SK-N-SH (cell line): ENCODE measurements around the gene XIST. TPM values are rescaled to one million over a fixed set of nuclear protein-coding genes. Genes with fewer than 3 reads are reported as not detected.

ENCODE experiments used
- CTCF ChIA-PET: fragments of 300-600, 350-600 bp; formaldehyde crosslinking; extraction: SDS; loops from one replicate; lab custom pipeline; 2021; lab: Yijun Ruan, JAX
- POLR2A ChIA-PET: fragments of 350-600 bp; sonication (Branson Sonifier 250); formaldehyde crosslinking; extraction: SDS; loops from one replicate; lab custom pipeline; 2020; ENCODE audit warnings: antibody characterized with exemption, inconsistent platforms; lab: Yijun Ruan, JAX
- DNase-seq: peaks from one replicate; pipeline ENCODE4 v3.0.0; 2012
- H2AFZ ChIP-seq: fragments of 200-600 bp; sonication (generic); 2 replicates; pipeline ENCODE4 v1.8.1; 2016; ENCODE audit warnings: antibody characterized with exemption, mild to moderate bottlenecking, low read depth
- H3F3A ChIP-seq: fragments of 200-600 bp; sonication (generic); replicated peaks from 2 replicates; pipeline ENCODE3; 2016; ENCODE audit warnings: antibody characterized with exemption, mild to moderate bottlenecking; ENCODE audit not compliant: insufficient read depth
- H3K27ac ChIP-seq, 2 experiments: fragments of 200-500 bp in 1 of 2; fragments of 200-600 bp in 1 of 2; sonication (Bioruptor generic) in 1 of 2; sonication (generic), shearing (Covaris generic) in 1 of 2; 2 replicates each; pipeline versions ENCODE4 v1.5.1 to v1.6.1; 2014 to 2016; ENCODE audit warnings: low read depth in 2 of 2, inconsistent platforms in 1 of 2, low read length in 1 of 2, mild to moderate bottlenecking in 1 of 2, mixed read lengths in 1 of 2
- H3K27me3 ChIP-seq: fragments of 200-600 bp; sonication (generic), shearing (Covaris generic); 2 replicates; pipeline ENCODE4 v1.6.1; 2016; ENCODE audit warnings: mixed run types; ENCODE audit not compliant: insufficient read depth
- H3K36me3 ChIP-seq, 2 experiments: fragments of 200-500 bp in 1 of 2; fragments of 200-600 bp in 1 of 2; sonication (Bioruptor generic) in 1 of 2; sonication (generic) in 1 of 2; replicated peaks in 1 of 2; 2 replicates each; pipeline versions ENCODE3 to v1.5.1; 2014 to 2016; ENCODE audit warnings: low read length in 1 of 2, mild to moderate bottlenecking in 1 of 2; ENCODE audit not compliant: insufficient read depth in 2 of 2, control insufficient read depth in 1 of 2
- H3K4me1 ChIP-seq, 2 experiments: fragments of 200-500 bp in 1 of 2; fragments of 200-600 bp in 1 of 2; sonication (Bioruptor generic) in 1 of 2; sonication (generic), shearing (Covaris generic) in 1 of 2; 2 replicates each; pipeline versions ENCODE4 v1.5.1 to v1.6.1; 2014 to 2016; ENCODE audit warnings: low read depth in 1 of 2, low read length in 1 of 2, mixed run types in 1 of 2; ENCODE audit not compliant: insufficient read depth in 2 of 2, control insufficient read depth in 1 of 2
- H3K4me2 ChIP-seq: fragments of 200-600 bp; sonication (generic), shearing (Covaris generic); 2 replicates; pipeline ENCODE4 v1.6.1; 2017; ENCODE audit warnings: mixed run types
- H3K4me3 ChIP-seq, 2 experiments: fragments of 200-500 bp in 1 of 2; fragments of 200-600 bp in 1 of 2; sonication (Bioruptor generic) in 1 of 2; sonication (generic), shearing (Covaris generic) in 1 of 2; 2 replicates each; pipeline versions ENCODE4 v1.5.1 to v1.8.1; 2014 to 2016; ENCODE audit warnings: low read depth in 2 of 2, inconsistent platforms in 1 of 2, low read length in 1 of 2, mild to moderate bottlenecking in 1 of 2, mixed read lengths in 1 of 2, moderate library complexity in 1 of 2
- H3K79me2 ChIP-seq: fragments of 200-600 bp; sonication (generic); 2 replicates; pipeline ENCODE4 v1.8.1; 2017; ENCODE audit warnings: mild to moderate bottlenecking; ENCODE audit not compliant: insufficient read depth
- H3K9ac ChIP-seq: fragments of 200-600 bp; sonication (generic); 2 replicates; pipeline ENCODE4 v1.6.1; 2017; ENCODE audit warnings: mixed run types
- H3K9me2 ChIP-seq: fragments of 200-600 bp; sonication (generic); 2 replicates; pipeline ENCODE4 v1.6.1; 2017; ENCODE audit warnings: mixed run types
- H3K9me3 ChIP-seq: fragments of 200-600 bp; sonication (generic); 2 replicates; pipeline ENCODE4 v1.6.1; 2017; ENCODE audit warnings: mixed run types, mild to moderate bottlenecking, moderate library complexity
- H4K20me1 ChIP-seq: fragments of 200-600 bp; sonication (generic); 2 replicates; pipeline ENCODE4 v1.6.1; 2017; ENCODE audit warnings: mild to moderate bottlenecking, mixed run types; ENCODE audit not compliant: insufficient read depth
- CHD2 ChIP-seq: fragments of 150-350 bp; IDR thresholded peaks from 2 replicates; pipeline ENCODE4 v1.6.1; 2018; ENCODE audit warnings: low read length; ENCODE audit not compliant: partially characterized antibody
- ELF1 ChIP-seq: IDR thresholded peaks from 2 replicates; pipeline ENCODE4 v1.4.0; 2012
- FOSL2 ChIP-seq: IDR thresholded peaks from 2 replicates; pipeline ENCODE4 v1.4.0; 2012; ENCODE audit warnings: low read depth, mild to moderate bottlenecking, moderate library complexity, borderline replicate concordance
- JUND ChIP-seq: IDR thresholded peaks from 2 replicates; pipeline ENCODE4 v1.4.0; 2012
- MEF2A ChIP-seq: IDR thresholded peaks from 2 replicates; pipeline ENCODE4 v1.4.0; 2012; ENCODE audit warnings: low read depth, borderline replicate concordance
- NFIC ChIP-seq: IDR thresholded peaks from 2 replicates; pipeline ENCODE4 v1.4.0; 2012; ENCODE audit warnings: borderline replicate concordance
- RAD21 ChIP-seq: IDR thresholded peaks from 2 replicates; pipeline ENCODE4 v1.6.1; 2012; ENCODE audit warnings: mild to moderate bottlenecking, low read length
- SIN3A ChIP-seq: IDR thresholded peaks from 2 replicates; pipeline ENCODE4 v1.6.1; 2012; ENCODE audit warnings: low read depth, mild to moderate bottlenecking, low read length, moderate library complexity, borderline replicate concordance
- SMC3 ChIP-seq: IDR thresholded peaks from 2 replicates; pipeline ENCODE4 v1.6.1; 2012; ENCODE audit warnings: low read depth, low read length, improper control_type of control experiment
- TAF1 ChIP-seq: IDR thresholded peaks from 2 replicates; pipeline ENCODE4 v1.6.1; 2012; ENCODE audit warnings: low read depth, mild to moderate bottlenecking, low read length, moderate library complexity, borderline replicate concordance
- TEAD4 ChIP-seq: IDR thresholded peaks from 2 replicates; pipeline ENCODE4 v1.4.0; 2012; ENCODE audit warnings: mild to moderate bottlenecking, borderline replicate concordance; ENCODE audit not compliant: insufficient read depth
- WGBS: methylation state at CpG from one replicate; pipeline ENCODE4 v1.1.6; 2017; ENCODE audit warnings: low lambda C conversion rate; 5-methylcytosine and 5-hydroxymethylcytosine counted together
- polyA plus RNA-seq, 3 experiments: library from polyadenylated mRNA; depleted of rRNA; stranded (reverse); fragments of >200 nt; gene quantifications; 2 replicates each; pipeline ENCODE4 v1.2.3, GENCODE V29; 2012
- TF ChIP-seq, protein P1 (sequence below): IDR thresholded peaks from 2 replicates; pipeline ENCODE4 v1.4.0; 2012; ENCODE audit warnings: low read depth, borderline replicate concordance
- TF ChIP-seq, protein P2 (sequence below): IDR thresholded peaks from 2 replicates; pipeline ENCODE4 v1.6.1; 2012; ENCODE audit warnings: mild to moderate bottlenecking, low read depth, low read length, moderate library complexity
- TF ChIP-seq, protein P3 (sequence below): fragments of 200-600 bp; sonication (generic); IDR thresholded peaks from 2 replicates; pipeline ENCODE4 v1.6.1; 2017; ENCODE audit warnings: antibody characterized with exemption, mild to moderate bottlenecking, moderate library complexity
- TF ChIP-seq, protein P4 (sequence below): IDR thresholded peaks from 2 replicates; pipeline ENCODE4 v1.4.0; 2012; ENCODE audit warnings: low read depth, borderline replicate concordance

XIST gene
- polyA plus RNA-seq, 1 of the 3 experiments (the other 2 are of a cell fraction) = 135 TPM

DNA sequence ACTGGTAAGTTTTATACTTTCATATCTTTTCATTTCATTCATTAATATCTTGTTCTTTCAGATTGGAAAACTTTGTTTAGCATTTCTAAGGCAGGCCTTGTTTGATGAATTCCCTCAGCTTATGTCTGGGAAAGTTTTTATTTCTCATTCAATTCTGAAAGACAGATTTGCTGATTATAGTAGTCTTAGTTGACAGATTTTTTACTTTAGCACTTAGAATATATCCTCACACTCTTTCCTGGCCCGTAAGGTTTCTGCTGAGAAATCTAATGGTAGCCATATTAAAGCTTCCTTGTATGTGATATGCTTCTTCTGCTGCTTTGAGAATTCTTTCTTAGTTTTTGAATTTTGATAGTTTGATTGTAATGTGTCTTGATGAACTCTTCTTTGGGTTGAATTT lies 7.1 kb upstream of the XIST start:
- WGBS = 62% methylated on average over 1 of the region's 1 CpG
- Histone ChIP-seq H3K36me3 (no peaks in the 10 kb centered on the region), H3K4me3 (no peak overlapping the region), H3K27ac (no peak overlapping the region), H4K20me1 (no peaks in the 10 kb centered on the region), H3K79me2 (no peaks in the 10 kb centered on the region), H3K9me2 (no peaks in the 10 kb centered on the region), H3K4me2 (no peak overlapping the region), H3K9ac (no peak overlapping the region), H2AFZ (no peak overlapping the region), H3F3A (no peaks in the 10 kb centered on the region), H3K27me3 (no peaks in the 10 kb centered on the region), H3K9me3 (no peaks in the 10 kb centered on the region), H3K4me1 (no peaks in the 10 kb centered on the region)
- ChIA-PET POLR2A (no interaction called here), CTCF (interaction anchor here (1.1 to 2.8 kb wide), 3 partner anchors 156 to 485 kb away, joined by 3 to 12 read pairs (median 3); no protein-coding TSS in a partner anchor)
- no peak for DNase-seq
- TF ChIP-seq FOSL2 (no peak), SIN3A (no peak), ELF1 (no peak), CHD2 (no peak), MEF2A (no peak)

DNA sequence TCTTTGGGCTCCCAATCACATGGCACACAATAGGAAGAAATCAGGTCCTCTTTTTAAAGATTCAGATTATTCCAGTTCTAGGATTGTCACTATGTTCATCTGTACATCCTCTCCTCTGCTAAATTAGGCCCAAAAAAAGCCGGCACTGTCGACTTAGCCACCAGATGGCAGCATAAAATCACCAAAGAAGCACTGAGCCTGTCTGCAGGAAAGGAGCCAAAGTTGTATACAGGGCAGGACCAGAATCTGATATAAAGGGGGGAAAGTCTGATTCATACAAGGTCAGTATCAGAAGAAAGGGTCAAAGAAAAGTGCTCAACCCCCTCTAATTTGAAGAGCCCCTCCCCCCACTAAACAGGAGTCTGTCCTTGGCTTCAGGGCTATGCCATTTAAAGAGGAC lies 3.0 kb upstream of the XIST start:
- Histone ChIP-seq H3K79me2 (peaks cover 14% of the 10 kb centered on the region), H3F3A (no peaks in the 10 kb centered on the region), H4K20me1 (peaks cover 3% of the 10 kb centered on the region; the same call in 1 of the 2 replicates), H3K9ac (no peak overlapping the region), H3K36me3 (no peaks in the 10 kb centered on the region), H3K9me2 (no peaks in the 10 kb centered on the region), H3K4me3 (no peak overlapping the region), H3K27me3 (no peaks in the 10 kb centered on the region), H3K4me1 (no peaks in the 10 kb centered on the region), H2AFZ (no peak overlapping the region; the same call in 1 of the 2 replicates), H3K9me3 (no peaks in the 10 kb centered on the region), H3K27ac (no peak overlapping the region), H3K4me2 (no peak overlapping the region)
- CTCF ChIA-PET = interaction anchor here (0.8 to 2.8 kb wide), 13 partner anchors 9 to 519 kb away, joined by 3 to 18 read pairs (median 4); no protein-coding TSS in a partner anchor
- 0% methylated on average over 2 of the region's 2 CpGs for WGBS
- no peak for TF ChIP-seq TEAD4
- TF ChIP-seq, protein P1, sequence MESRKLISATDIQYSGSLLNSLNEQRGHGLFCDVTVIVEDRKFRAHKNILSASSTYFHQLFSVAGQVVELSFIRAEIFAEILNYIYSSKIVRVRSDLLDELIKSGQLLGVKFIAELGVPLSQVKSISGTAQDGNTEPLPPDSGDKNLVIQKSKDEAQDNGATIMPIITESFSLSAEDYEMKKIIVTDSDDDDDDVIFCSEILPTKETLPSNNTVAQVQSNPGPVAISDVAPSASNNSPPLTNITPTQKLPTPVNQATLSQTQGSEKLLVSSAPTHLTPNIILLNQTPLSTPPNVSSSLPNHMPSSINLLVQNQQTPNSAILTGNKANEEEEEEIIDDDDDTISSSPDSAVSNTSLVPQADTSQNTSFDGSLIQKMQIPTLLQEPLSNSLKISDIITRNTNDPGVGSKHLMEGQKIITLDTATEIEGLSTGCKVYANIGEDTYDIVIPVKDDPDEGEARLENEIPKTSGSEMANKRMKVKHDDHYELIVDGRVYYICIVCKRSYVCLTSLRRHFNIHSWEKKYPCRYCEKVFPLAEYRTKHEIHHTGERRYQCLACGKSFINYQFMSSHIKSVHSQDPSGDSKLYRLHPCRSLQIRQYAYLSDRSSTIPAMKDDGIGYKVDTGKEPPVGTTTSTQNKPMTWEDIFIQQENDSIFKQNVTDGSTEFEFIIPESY = no peak
- no peak for TF ChIP-seq JUND
- no peak for TF ChIP-seq ELF1
- TF ChIP-seq, protein P2, sequence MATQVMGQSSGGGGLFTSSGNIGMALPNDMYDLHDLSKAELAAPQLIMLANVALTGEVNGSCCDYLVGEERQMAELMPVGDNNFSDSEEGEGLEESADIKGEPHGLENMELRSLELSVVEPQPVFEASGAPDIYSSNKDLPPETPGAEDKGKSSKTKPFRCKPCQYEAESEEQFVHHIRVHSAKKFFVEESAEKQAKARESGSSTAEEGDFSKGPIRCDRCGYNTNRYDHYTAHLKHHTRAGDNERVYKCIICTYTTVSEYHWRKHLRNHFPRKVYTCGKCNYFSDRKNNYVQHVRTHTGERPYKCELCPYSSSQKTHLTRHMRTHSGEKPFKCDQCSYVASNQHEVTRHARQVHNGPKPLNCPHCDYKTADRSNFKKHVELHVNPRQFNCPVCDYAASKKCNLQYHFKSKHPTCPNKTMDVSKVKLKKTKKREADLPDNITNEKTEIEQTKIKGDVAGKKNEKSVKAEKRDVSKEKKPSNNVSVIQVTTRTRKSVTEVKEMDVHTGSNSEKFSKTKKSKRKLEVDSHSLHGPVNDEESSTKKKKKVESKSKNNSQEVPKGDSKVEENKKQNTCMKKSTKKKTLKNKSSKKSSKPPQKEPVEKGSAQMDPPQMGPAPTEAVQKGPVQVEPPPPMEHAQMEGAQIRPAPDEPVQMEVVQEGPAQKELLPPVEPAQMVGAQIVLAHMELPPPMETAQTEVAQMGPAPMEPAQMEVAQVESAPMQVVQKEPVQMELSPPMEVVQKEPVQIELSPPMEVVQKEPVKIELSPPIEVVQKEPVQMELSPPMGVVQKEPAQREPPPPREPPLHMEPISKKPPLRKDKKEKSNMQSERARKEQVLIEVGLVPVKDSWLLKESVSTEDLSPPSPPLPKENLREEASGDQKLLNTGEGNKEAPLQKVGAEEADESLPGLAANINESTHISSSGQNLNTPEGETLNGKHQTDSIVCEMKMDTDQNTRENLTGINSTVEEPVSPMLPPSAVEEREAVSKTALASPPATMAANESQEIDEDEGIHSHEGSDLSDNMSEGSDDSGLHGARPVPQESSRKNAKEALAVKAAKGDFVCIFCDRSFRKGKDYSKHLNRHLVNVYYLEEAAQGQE = no peak
- TF ChIP-seq SMC3 = peak; percentile 98
- TF ChIP-seq NFIC = peak; percentile 59; the same call in 1 of the 2 replicates
- TF ChIP-seq, protein P3, sequence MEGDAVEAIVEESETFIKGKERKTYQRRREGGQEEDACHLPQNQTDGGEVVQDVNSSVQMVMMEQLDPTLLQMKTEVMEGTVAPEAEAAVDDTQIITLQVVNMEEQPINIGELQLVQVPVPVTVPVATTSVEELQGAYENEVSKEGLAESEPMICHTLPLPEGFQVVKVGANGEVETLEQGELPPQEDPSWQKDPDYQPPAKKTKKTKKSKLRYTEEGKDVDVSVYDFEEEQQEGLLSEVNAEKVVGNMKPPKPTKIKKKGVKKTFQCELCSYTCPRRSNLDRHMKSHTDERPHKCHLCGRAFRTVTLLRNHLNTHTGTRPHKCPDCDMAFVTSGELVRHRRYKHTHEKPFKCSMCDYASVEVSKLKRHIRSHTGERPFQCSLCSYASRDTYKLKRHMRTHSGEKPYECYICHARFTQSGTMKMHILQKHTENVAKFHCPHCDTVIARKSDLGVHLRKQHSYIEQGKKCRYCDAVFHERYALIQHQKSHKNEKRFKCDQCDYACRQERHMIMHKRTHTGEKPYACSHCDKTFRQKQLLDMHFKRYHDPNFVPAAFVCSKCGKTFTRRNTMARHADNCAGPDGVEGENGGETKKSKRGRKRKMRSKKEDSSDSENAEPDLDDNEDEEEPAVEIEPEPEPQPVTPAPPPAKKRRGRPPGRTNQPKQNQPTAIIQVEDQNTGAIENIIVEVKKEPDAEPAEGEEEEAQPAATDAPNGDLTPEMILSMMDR = peak; percentile 96
- no peak for TF ChIP-seq TAF1
- peak; percentile 96 for TF ChIP-seq RAD21
- TF ChIP-seq, protein P4, sequence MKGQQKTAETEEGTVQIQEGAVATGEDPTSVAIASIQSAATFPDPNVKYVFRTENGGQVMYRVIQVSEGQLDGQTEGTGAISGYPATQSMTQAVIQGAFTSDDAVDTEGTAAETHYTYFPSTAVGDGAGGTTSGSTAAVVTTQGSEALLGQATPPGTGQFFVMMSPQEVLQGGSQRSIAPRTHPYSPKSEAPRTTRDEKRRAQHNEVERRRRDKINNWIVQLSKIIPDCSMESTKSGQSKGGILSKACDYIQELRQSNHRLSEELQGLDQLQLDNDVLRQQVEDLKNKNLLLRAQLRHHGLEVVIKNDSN = no peak
- POLR2A ChIA-PET = no interaction called here
- DNase-seq = peak; percentile 57
